GM19468 (cell line): ENCODE measurements around the gene TMCC1.
"Not testable (repeated sequence)": the region's sequence is repeated elsewhere in the genome, so short reads cannot be mapped to it uniquely, and the experiment has no call there.

Experiments used
- ATAC-seq: cut with Tn5 transposase; IDR thresholded peaks from one replicate; pipeline ENCODE4 v1.9.1; 2021; ENCODE audit warnings: mild to moderate bottlenecking, moderate library complexity, moderate number of reproducible peaks; ENCODE audit not compliant: unreplicated experiment; ENCODE audit errors: extremely low read depth

The TMCC1 gene

DNA sequence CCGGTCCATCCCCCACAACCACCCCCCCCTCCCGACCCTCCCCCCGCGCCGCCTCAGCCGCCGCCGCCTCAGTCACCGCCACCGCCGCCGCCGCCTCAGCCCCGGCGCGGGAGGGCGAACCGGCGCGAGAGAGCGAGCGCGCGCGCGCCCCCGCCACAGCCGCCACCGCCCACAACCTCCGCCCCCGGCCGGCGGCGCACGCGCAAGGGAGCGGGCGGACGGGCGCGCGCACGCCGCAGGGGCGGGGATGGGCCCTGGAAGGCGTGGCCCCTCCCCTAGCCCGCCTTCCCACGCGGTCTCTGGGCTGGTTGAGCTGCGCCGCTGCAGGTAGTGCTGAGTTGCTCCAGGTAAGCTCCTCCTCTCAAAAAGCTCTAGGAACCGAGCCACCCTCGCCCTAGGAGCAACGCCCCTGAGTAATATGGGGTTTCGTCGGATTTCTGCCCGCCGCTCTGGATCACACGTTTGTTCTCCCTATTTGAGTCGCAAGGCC lies at the start of gene TMCC1:
TMCC1 (minus strand) TSS at position 131 of the 490 bp plus-strand sequence.
- peak; percentile 83 for ATAC-seq

DNA sequence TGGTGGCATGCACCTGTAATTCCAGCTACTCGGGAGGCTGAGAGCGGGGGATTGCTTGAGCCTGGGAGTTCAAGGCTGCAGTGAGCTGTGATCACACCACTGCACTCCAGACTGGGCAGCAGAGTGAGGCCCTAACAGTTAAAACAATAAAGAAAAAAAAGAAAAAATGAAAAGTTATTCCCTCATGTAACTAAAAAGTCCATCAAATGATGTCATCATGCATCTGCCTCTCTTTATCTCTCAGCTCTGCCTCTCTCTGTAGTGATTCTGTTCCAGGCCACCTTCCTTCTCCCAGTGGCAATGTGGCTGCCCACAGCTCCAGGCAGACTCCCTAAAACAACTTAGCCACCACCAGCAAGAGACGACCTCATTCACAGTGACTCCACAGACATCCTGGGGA lies 49.5 kb upstream of the TMCC1 start:
- ATAC-seq = no peak

DNA sequence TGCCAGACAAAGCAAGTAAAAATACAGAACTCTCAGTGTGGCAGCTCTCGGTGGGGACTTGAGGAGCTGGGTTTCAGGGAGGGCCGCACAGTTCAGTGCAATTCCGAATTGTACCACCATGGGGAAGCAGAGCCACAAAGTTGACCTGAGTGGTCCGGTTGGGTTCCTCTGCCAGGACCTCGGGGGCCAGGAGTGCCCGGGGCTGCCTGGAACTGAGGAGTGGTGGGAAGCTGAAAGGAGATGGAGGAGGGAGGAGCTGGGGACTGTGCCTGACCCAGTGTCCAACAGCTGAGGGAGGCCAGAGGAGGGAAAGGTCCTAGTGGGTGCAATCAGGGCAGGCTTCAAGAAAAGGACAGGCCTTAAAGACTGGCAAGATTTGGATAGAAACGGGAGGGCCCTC lies 48.8 kb upstream of the TMCC1 start:
- no peak for ATAC-seq

DNA sequence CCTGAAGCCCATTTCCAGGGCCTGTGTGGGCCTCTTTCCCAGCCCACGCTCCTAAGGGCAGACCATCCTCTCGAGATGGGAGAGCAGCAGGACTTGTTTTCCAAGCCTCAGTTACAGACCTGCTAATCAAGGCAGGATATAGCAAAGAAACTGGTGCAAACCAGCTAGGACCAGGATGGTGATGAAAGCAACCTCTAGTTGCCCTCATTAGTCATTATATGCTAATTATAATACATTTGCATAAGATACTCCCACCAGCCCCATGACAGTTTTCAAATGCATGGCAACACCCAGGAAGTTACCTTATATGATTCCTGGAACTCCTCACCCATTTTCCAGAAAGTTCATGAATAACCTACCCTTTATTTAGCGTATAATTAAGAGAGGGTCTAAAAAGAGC lies 46.6 kb upstream of the TMCC1 start:
- no peak for ATAC-seq

DNA sequence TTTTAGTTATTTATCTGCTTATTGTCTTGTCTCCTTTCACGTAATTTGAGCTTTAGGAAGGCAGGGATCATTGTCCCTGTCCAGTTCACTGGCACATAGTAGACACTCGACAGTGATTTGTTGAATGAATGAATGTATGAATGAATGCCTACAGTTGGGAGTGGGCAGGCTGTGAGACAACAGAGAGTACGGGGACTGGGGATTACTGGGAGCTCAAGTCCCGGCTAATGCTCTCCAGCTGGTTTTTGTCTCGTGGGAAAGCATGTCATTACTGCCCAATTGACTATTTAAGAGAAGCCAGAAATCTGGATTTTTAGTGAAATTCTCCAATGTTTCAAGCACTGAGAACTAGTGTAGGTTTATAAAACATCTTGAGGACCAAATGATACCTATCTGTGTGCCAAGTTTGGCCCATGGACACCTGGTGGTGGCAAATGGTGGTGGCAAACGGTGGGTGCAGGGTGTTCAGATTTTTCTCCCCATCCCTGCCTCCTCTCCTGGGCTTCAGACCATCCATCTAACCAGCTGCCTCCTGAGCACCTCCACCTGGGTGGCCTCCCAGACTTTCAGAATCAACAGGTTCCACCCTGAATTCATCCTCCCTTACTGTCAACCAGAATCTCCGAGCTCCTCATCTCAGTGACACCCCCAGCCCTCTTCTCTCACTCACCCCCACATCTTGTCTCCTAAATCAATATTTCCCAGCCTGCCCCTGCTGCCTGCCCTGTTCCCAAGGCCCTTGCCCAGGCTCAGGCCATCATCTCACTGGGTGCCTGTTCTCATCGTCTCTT lies 44.8 kb upstream of the TMCC1 start:
- no peak for ATAC-seq

DNA sequence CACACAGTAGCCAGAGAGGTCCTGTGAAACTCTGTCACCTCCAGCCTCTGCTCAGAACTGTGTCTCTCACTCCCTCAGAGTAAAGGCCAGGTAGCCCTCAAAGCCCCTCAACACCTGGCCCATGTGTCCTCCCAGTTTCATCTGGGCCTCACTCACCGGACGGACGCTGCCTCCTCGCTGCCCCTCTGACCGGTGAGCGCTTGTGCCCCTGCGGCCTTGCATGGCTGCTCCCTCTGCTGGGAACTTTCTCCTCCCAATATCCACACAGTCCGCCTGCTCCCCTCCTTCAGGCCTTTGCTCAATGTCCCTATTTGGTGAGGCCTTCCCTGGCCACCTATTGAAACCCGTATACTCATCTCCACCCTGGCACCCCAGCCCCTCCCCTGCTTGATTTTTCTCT lies 44.2 kb upstream of the TMCC1 start:
- ATAC-seq = no peak

DNA sequence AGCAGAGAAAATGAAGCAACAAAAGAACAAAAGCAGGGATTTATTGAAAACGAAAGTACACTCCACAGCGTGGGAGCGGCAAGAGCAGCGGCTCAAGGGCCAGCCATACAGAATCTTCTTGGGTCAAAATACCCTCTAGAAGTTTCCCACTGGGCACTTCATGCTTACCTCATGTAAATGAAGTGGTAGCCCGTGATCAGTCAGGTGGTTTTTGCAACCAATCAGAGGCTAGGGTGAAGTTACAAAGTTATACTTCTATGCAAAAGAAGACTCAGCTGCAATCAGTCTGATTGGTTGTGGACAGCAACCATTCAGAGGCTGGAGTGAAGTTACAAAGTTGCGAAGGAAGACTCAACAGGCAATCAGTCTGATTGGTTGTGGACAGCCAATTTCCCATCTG lies 43.2 kb upstream of the TMCC1 start:
- ATAC-seq = no peak

DNA sequence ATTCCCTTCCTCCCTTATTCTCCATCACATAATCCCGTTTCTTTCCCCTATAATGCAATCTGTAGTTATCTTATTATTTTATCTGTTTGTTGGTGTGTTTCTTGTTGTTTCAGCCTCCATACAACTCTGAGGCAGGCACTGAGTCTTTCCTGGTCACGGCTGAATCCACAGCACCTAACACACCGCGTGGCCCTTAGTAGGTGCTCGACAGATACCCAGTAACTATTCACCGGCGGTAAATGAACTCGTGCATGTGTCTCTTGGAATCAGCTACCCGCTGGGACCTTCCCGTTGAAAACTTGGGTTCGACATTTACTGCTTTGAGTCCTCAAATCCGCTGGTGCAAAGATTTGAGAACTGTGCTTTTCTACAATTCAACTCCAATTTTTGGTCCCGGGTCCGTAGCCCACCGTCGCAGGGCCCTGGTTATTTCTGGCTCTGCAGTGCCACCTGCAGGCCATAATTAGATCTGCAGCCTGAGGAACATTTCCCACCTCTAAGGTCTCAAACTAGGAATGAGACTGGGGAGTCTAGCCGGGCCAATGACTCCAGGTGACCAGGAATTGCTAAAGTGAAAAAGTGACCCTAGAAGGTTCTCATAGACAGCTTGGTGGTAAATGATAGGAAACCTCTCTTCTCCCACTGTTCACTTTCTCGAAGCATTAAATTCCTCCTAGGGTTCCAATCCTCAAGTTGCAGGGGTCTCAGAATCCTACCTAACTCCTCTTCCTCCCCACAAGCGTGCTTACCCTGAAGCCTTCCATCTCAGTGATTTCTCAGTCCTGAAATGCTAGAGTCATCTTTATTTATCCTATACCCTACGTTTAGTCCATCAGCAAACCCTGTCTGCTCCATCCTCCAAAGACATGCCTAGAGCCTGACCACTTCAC lies 41.0 kb upstream of the TMCC1 start:
- ATAC-seq = no peak

DNA sequence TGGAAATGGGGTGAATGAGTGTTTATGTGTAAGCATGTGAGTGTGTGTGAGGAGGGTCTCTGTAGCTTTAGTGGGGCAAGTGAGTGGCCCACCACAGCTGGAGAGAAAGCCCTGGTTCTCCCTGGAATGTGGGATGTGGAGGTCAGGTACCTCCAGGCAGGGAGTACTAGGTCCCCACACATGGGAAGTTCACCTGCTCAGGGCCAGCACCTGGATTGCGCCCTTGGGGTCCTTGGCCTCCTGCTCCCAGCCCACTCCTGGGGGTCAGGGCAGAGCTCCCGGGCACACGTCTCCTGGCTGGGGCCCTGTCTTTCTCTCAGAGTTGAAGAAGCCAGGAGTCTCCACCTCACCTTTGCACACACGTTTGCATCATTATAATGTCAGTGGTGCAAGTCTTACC lies 40.0 kb upstream of the TMCC1 start:
- ATAC-seq = no peak

DNA sequence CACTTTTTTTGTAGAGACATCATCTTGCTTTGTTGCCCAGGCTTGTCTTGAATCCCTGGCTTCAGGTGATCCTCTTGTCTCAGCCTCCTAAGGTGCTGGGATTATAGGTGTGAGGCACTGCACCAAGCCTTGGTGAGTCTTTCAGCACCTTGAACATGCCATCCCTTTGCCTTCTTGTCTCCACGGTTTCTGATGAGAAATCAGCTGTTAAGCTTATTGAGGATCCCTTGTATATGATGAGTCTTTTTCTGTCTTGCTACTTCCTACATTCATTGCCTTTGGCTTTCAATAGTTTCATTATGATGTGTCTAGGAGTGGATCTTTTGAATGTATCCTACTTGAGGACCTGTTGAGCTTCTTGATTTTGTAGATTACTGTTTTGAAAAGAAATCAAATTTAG lies 35.9 kb upstream of the TMCC1 start:
- ATAC-seq = no peak

DNA sequence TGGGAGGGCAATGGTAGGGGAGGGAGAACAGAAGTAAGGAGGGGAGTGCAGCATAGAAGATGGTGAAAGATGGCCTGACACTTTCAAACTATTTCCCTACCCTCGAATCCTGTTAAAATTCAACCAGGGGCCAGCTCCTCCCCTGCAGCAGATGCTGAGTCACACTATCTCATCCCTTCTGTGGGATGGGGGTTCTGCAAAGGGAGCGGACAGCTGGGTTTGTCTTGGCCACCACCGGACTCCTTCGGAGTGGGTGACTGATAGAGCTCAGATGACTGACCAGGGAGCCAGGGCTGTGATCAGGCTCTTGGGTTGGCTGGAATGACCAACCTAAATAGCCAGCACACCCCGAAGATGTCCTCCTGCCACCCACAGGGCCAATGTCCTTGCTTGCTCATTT lies 33.6 kb upstream of the TMCC1 start:
- no peak for ATAC-seq

DNA sequence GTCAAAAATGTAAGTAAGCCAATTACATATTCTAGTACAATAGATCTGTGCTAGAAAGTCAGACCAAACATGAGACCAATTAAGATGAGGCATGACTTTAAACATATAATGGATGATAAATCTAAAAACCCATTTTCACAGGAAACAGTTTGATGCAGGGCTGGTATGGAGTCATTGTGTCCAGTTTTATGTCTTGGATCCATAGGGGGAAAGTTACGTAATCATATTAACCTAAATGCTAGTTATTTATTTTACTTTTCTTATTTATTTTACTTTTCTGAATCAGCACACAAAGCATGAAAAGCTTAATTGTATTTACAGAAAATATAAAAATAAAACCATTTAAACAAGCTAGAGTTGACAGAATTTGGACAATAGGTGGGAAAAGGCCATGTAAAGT lies 26.3 kb upstream of the TMCC1 start:
- ATAC-seq = no peak

DNA sequence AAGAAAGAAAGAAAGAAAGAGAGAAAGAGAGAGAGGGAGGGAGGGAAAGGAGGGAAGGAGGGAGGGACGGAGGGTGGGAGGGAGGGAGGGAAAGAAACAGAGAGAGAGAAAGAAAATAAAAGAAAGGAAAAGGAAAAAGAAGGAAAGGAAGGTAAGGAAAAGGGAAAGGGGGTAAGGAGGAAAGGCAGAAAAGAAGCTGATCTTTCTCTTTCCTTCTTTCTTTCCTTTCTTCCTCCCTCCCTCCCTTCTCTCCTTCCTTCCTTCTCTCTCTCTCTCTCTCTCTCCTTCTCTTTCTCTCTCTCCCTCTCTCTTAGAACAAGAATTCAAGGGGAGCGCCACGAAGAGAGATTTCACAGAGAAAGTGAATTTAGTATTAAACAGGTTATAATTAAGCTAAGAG lies 25.8 kb upstream of the TMCC1 start:
- ATAC-seq = no peak

DNA sequence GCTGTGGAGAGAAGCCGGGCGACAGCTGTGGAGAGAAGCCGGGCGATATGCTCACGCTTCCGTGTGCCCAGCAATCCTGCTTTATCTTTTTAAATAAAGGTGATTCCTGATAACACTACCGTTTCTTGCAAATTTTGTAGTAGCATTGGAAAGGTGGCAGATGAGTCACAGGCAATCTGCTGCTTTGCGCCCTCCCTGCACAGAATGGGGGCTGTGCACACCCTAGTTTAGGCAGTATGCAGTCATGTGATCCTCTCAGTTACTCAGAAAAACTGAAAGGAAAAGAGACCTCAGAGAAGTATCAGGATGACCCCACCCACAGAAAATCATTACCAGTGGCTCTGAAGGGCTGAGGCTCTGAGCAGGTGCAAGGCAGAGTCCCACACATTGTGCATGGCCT lies 24.9 kb upstream of the TMCC1 start:
- no peak for ATAC-seq

DNA sequence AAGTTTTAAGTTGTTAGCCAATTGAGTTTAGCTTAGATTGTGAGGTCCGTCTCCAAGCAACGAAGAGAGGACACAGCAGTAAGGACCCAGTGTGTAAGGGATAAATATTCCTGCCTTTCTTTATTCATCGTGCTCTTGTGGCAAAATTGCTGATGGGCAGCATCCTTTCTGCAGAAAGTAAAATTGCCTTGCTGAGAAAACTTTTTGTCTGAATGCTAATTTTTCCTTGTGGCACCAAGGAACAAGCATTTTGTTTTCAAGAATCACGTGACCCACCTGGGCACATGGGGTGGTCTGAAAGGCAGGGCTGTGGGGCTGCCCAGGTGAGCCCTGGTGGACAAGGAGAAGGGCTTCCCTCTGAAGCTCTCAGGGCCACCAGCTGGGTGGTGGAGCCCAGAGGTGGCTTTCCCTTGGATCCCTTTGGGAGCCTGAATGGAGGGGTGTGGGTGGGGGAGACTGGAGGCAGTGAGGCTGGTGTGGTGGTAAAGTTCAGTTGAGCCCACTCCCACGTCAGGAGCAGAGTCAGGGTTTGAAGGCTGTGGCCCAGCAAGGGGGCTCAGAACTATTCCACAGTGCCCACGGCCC lies 24.0 kb upstream of the TMCC1 start:
- ATAC-seq = no peak

DNA sequence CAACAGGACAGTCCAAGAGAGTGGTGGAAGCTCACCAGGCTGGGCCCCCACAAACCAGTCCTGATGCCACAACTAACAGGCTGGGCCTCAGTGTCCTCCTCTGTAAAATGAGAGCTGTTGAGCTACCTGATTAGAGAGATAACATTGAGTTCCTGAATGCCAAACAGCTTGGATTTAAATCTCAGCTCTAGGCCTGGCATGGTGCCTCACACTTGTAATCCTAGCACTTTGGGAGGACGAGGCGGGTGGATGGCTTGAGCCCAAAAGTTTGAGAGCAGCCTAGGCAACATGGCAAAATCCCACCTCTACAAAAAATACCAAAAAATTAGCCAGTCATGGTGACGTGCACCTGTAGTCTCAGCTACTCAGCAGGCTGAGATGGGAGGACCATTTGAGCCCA lies 20.1 kb upstream of the TMCC1 start:
- no peak for ATAC-seq

DNA sequence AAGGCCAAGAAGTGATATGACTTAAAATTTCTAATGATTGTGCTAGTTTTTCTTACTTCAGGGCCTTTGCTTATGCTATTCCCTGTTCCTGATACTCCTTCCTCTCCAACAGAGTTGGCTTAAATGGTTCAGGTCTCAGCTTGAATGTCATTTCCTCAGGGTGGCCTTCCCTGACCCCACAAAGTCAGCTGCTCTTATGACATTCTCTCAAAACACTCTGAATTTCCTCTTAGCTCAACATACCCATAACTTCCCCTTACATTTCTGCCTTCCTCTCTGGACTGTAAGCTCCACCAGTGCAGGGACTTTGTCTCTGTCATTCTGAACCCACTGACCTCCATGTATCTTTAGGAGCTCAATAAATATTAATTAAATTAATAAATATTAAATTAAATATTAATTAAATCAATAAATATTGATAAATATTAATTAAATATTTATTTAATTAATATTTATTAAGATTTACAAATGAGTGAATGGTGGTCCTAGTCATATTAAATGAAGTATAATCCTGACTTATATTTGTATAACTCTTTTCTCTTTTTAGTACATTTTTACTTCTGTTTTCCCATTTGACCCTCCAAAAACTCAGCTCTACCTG lies 17.9 kb upstream of the TMCC1 start:
- ATAC-seq = no peak

DNA sequence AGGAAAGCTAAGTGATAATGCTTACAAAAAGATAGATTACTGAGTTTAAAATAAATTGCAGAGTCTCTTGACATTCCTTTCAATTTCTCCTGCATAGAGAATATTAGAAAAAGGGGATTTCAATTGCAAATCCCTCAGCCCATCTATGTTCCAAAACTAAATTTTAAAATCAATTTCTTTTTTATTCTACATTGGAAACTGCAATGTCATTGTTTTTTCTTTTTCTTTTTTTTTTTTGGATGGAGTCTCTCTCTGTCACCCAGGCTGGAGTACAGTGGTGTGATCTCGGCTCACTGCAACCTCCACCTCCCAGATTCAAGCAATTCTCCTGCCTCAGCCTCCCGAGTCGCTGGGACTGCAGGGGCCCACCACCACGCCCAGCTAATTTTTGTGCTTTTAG lies 15.7 kb upstream of the TMCC1 start:
- ATAC-seq = not testable (repeated sequence)

DNA sequence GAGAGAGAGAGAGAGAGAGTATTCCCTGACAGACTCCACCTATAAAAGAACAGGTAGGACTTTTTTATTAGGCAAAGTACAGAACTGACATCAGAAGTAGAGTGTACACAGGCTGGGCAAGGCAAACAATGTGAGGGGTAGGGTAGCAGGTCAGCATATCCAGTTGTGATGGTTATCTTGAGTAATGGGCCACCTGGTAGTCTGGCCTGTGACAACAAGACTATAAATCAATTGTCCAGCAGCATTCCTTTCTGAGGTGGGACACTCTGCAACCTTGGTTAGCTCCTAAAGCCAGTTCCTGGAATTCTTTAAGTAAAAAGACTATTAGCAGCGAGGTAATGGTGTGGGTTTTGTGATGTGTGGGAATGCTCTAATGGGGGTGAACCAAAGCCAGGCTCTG lies 14.9 kb upstream of the TMCC1 start:
- no peak for ATAC-seq

DNA sequence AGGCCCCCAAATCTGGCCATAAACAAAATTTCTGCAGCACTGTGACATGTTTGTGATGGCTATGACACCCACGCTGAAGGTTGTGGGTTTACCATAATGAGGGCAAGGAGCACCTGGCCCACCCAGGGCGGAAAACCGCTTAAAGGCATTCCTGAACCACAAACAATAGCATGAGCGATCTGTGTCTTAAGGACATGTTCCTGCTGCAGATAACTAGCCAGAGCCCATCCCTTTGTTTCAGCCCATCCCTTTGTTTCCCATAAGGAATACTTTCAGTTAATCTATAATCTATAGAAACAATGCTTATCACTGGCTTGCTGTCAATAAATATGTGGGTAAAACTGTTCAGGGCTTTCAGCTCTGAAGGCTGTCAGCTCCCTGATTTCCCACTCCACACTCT lies 7.8 kb upstream of the TMCC1 start:
- ATAC-seq = not testable (repeated sequence)

DNA sequence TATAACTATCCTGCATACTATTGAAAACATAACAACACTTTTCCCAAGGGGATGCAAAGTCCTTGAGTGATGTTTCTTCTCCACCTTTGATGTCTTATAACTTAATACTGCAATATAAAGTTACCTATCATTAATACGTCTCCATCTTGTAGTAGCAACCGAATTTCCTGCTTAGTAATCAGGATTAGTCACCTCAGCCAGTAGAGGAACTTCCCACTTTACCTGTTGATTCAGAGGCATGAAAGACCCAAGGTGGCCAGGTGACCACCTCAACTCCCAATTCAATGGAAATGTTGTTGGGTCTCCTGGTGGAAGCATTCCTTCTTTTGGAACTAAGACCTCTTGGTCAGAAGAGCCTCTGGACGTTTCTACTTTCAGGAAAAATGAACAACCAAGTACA lies 3.5 kb upstream of the TMCC1 start:
- ATAC-seq = no peak
